Measurements from ENCODE around the gene COL7A1.

DNA sequence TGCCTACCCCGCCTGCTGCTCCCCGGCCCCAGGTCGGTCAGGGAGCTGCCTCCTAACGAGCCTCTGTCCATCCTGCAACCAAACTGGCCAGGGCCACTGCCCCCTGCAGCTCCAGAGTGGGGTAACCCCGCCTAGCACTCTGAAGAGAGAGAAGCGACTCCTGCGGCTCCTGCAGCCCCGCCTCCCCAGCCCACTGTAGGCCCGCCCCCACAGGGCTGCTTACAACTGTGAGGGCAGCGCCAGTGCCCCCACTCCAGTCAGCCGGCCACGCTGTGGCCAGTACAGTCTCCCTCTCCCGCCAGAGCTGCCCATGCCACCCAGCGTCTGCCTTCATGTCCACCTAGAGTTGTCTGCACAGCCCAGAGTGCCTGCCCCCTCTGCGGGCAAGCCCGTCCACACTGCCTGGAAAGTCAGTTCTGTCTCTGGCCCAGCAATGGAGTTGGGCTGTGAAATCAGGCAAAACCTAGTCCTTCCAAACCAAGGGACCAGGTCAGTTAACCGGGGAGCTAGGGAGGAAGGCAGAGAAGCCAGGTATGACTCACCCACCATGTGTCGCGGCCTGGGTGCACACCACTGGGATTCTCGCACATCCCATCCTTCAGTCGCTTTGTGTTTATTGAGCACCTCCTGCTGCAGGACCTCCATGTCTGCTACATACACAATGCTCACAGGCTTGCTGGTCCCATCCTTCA, 33.9 kb downstream of the COL7A1 start:
- no peak for TF ChIP-seq YY1 (IDR thresholded peaks at IDR 0.05; ENCODE audit: insufficient read depth, insufficient read length)
- TF ChIP-seq ZNF274 (IDR thresholded peaks at IDR 0.05; ENCODE audit: low read depth, low read length) = no peak
